A375 (cell line): Measurements from ENCODE around the gene TTC6. TPM values are rescaled to one million over a fixed set of nuclear protein-coding genes. Genes with fewer than 3 reads are reported as not detected.

Experiments used
- total RNA-seq: library from RNA; depleted of rRNA; stranded (reverse); fragments of >200 nt; shearing (Covaris generic); gene quantifications from 2 replicates; pipeline ENCODE4 v1.2.3, GENCODE V29; 2014; rRNA removed

TTC6 gene
- total RNA-seq, result 1.8 and 2.6 TPM in 2 replicates

GRCh38 chr14:37594971-37595808 lies at the start of gene TTC6, which contains the start of gene FOXA1:
Gene TTC6 (plus strand): TSS chr14:37595629. CDS start chr14:37622065, 26,436 bp downstream.
Gene FOXA1 (minus strand): TSS chr14:37595249. CDS start chr14:37594972, 277 bp downstream.

Other genes with a start within 250 kb of the TTC6 start
- 3.9 and 6.0 TPM in 2 replicates for gene FOXA1, start 380 bp upstream of the TTC6 start, total RNA-seq